ENCODE results near the gene HDAC9.

HDAC9 gene

DNA sequence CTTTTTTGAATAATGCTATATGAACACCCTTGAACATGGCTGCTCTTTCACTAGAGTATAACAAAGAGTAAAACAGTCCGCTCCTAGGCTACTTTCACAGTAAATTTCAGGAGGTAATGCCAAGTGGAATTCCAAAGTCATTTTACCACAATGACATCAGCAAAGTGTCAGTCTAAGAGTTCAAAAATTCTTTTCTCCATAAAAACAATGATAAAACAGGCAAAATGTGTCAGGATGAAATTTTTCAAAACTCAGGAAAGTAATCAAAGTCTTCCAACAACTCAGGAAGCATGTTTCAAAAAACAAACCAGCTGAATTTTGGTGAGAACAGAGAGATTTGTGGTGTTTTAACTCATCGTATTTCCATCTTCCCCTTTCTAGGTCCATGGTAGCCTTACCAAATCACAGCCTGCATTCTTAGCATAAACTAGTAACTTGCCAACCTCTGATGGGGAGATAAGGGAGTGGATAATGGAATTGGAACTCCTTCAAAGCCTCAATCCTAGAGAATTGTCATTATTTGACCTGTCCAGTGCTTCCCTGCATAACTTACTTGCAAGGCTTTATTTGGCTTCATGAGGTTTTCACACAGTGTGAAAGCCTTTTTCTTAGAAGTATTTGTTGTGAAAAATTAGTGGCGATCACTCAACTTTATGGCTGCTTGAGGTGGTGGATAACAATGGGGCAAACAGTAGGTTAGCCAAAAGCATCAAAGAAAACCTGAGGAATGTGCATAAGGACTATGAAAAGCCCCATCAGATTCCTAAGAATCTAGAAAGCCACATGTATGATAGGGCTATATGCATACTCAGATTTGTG is 302.7 kb downstream of the HDAC9 start:
- no peak for DNase-seq

DNA sequence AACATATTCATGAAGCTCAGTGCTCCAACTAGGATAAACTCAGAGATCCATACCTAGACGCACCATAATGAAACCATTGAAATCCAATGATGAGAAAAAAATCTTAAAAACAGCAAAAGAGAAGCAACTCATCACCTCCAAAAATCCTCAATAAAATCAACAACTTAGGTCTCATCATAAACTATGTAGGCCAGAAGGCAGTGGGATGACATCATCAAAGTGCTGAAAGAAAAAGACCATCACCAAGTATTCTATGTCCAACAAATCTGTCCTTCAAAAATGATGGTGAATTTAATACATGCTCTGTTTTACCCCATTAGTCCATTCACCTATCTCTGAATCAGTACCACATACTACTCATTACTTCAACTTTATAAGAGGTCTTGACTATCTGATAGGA is 304.4 kb downstream of the HDAC9 start:
- DNase-seq = no peak

GRCh38 chr7:18803923-18804322 is 308.4 kb downstream of the HDAC9 start:
- DNase-seq = no peak

GRCh38 chr7:18806177-18806576 is 310.6 kb downstream of the HDAC9 start:
- no peak for DNase-seq

DNA sequence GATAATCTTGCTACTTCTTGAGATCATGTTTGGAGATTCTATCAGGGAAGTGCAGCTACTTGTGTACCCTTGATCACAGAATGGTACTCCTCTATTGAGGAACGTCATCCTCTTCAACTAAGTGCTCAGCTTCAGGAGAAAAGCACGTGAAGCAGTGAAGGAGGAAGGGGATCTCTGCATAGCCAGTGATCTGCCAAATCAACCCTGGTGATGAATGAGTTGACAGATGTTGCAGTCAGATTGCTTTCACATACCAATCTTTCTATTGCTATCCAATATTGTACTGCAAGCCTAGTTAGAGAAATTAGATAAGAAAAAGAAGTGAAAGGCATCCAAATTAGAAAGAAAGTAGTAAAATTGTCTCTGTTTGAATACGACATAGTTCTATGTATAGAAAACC is 312.5 kb downstream of the HDAC9 start:
- DNase-seq = no peak

GRCh38 chr7:18815261-18815960 is 319.9 kb downstream of the HDAC9 start:
- DNase-seq = no peak

GRCh38 chr7:18820981-18821380 is 325.4 kb downstream of the HDAC9 start:
- no peak for DNase-seq

DNA sequence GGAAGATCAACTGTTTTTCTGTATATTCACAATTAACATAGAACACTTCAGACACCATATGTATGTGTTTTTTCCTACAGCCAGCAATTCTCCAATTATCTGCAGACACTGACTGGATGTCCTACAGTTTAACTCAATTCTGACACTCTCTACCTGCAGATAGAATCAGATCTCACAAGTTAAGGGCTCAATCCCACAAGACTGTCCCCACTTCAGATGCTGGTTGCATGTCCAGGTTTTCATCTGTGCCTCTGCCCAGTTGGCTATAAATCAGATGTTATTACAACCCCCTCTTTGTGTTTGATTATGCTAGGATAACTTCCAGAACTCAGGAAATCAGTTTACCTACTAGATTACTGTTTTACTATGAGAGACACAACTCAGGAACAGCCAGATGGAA is 326.0 kb downstream of the HDAC9 start:
- DNase-seq = no peak

- DNase-seq = no peak
Measured at GRCh38 chr7:18824157-18824556, 328.6 kb downstream of the HDAC9 start.

GRCh38 chr7:18828260-18828993 is 332.9 kb downstream of the HDAC9 start:
- DNase-seq = no peak

DNA sequence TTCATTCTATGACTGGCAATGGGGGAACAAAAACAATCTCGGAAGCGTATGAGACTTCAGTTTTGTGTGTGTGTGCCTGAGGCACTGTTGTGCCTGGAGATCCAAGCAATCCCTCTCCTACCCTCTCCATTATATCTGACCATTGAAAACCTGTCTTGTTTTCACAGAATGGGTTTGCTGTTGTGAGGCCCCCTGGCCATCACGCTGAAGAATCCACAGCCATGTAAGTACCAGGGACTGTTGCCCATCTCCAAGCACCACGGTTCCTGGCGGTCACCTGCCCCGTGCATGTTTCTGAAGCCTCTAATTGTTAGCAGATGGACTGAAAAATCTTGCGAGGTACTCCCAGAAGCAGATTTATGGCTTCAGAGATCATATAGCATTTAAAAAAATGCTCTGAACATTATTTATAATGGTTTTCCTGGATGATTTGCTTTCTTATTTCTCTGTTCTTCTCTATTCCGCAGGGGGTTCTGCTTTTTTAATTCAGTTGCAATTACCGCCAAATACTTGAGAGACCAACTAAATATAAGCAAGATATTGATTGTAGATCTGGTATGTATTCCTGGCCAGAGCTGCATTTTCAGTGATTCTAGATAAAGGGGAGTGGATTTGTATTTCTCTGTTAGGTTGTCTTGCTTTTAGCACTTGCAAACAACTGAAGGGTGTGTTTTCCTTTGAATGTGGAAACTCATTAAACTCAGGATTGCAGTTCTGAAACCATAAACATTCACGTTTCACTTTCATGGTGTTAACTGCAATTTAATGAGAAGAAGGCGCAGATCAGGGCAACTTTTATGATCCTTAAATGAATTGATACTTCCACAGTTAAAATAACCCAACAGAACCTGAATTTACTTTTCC is 333.7 kb downstream of the HDAC9 start:
- no peak for DNase-seq

DNA sequence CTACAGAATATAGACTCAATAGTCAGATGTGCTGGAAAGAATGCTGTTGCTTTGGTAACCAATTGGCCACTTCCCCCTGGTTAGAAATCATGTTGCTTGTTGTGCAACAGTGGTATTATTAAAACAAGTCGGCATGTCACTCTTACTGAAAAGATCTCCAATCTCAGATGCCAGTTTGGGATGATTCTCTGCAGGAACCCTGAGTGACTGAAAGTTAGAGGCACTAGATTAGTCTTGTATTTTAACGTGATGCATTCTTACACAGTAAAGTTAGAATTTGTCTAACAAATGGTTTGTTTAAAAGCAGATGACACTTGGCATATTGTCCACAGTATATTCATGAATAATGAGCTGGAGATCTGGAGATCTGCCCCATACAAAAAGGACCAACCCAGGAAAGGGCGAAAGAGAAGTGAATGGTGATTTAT is 334.3 kb downstream of the HDAC9 start:
- DNase-seq = no peak

DNA sequence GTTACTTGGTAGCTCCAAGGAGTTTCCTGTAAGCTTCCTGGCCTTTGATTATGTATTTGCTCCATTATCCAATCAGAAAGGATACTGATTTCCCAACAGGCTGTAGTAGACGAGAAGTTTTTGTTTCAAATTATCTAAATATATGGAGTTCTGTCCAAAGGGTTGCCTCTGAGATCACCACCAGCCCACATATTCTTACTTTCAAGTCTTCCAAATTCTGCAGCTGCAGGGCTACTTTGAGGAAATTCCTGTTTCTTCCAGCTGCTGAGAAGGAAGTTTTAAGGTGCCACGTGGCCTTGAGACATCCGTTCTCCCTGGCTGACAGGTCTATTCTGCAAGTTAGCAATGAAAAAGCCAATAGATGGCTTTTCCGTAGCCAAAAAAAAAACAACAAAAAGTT is 335.9 kb downstream of the HDAC9 start:
- no peak for DNase-seq

DNA sequence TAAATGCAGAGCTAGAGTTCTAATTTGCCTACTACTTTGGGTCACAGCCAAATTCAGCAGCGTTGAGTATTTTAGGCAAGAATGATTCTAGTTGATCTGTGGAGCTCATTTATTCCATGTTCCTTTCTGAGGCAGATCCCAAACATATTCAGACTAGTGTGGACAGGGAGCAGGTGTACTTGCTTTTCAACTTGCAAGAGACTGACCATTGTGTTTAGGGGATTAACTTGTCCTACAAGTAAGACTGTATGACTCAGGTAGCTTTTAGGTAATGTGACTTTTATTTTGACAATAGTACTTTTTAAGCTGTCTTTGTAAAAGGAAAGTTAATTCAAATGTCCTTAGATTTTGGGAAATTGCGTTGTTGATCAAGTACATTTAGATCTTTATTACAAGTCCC is 336.4 kb downstream of the HDAC9 start:
- DNase-seq = no peak

- DNase-seq = no peak
Measured at GRCh38 chr7:18834577-18834976, 339.0 kb downstream of the HDAC9 start.

- DNase-seq = no peak
Measured at GRCh38 chr7:18835001-18835690, 339.6 kb downstream of the HDAC9 start.

GRCh38 chr7:18843979-18844378 is 348.4 kb downstream of the HDAC9 start:
- DNase-seq = no peak

DNA sequence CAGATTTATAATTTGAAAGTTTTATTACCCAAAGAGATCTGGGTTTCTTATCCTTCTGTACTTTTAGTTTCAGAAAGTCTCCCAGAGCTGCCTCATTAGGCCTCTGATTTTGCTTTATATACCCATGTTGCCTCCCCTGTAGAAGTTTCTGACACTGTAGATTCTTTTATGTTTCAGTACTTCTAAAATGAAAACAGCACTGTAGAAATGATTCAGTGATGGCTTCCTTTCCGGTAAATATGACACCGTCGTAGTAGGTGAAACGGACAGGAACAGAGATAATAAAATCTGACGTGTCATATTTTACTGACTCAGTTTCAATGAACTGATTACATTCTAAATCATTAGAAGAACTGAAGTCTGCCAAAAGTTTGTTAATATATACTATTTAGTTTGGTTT is 349.2 kb downstream of the HDAC9 start:
- no peak for DNase-seq

DNA sequence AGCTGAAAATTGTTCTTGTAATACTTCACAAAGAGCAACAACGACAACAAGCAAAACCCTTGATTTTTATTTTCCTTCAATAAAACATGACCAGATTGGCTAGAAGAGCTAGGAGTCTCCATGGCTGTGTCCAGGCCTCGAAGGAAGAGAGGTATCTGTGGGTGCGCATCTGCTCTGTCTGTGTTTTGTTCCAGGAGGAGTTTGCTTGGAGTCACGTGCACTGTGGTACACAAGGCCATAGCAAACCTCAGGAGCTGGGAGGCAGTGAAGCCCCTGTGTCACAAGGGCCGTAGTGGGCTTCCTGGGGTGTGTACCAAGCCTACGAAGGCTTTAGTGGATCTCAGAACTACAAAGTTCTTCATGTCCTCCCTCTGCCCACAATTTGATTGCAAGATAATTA is 350.2 kb downstream of the HDAC9 start:
- DNase-seq = no peak

- DNase-seq = no peak
Measured at GRCh38 chr7:18846765-18847215, 351.2 kb downstream of the HDAC9 start.

- no peak for DNase-seq
Measured at GRCh38 chr7:18849130-18849529, 353.6 kb downstream of the HDAC9 start.

DNA sequence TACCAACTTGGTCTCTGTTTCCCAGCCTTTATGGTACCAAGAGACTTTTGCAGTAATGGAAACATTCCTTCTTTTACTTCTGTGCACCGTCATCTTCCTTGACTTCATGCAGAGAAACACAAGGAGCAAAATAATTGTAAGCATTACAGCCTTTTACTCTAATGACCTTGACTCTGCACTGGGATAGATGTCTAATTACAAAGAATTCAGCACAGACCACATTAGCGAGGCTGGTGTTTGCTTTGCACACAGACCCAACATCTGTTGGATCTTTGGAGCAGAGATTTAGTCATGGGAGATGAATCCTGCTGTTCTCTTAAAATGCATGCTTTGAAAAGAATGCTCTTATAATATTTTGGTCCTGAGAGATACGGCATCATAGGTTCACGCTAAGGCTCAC is 360.2 kb downstream of the HDAC9 start:
- no peak for DNase-seq
